Ishikawa (cell line): Measurements from ENCODE around the gene UBE2Q1.

Source experiments
- EP300 ChIP-seq: IDR thresholded peaks from 2 replicates; pipeline ENCODE4 v1.6.1; 2012; ENCODE audit warnings: borderline replicate concordance
- FOXM1 ChIP-seq: IDR thresholded peaks from 2 replicates; pipeline ENCODE4 v1.6.1; 2012; ENCODE audit warnings: low read depth, borderline replicate concordance
- MAX ChIP-seq: IDR thresholded peaks from 2 replicates; pipeline ENCODE4 v1.6.1; 2012
- REST ChIP-seq: IDR thresholded peaks from 2 replicates; pipeline ENCODE4 v1.6.1; 2012; ENCODE audit warnings: low read depth, mild to moderate bottlenecking
- TAF1 ChIP-seq: IDR thresholded peaks from 2 replicates; pipeline ENCODE4 v1.6.1; 2012; ENCODE audit warnings: low read depth, mild to moderate bottlenecking
- YY1 ChIP-seq: IDR thresholded peaks from 2 replicates; pipeline ENCODE4 v1.6.1; 2012; ENCODE audit warnings: low read depth
- TF ChIP-seq, protein P1 (sequence below): IDR thresholded peaks from 2 replicates; pipeline ENCODE4 v1.6.1; 2012

GRCh38 chr1:154539486-154540483 is 18.7 kb downstream of the UBE2Q1 start:
- TF ChIP-seq TAF1 (no peak), REST (no peak), YY1 (no peak), EP300 (no peak), FOXM1 (no peak), MAX (no peak)
- TF ChIP-seq, protein P1, sequence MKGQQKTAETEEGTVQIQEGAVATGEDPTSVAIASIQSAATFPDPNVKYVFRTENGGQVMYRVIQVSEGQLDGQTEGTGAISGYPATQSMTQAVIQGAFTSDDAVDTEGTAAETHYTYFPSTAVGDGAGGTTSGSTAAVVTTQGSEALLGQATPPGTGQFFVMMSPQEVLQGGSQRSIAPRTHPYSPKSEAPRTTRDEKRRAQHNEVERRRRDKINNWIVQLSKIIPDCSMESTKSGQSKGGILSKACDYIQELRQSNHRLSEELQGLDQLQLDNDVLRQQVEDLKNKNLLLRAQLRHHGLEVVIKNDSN = no peak
